ENCODE measurements around the gene CCDC86. TPM values are rescaled to one million over a fixed set of nuclear protein-coding genes. Genes with fewer than 3 reads are reported as not detected.

CCDC86 gene
- total RNA-seq, 1 donor from 2014 or later = 3.3 TPM

- no peaks in the 10 kb centered on the region for H3K36me3 ChIP-seq
- H3K79me2 ChIP-seq (ENCODE audit: low read depth) = no peaks in the 10 kb centered on the region
- H3K27ac Mint-ChIP-seq = no peak overlapping the region
- TF ChIP-seq EZH2 (IDR thresholded peaks at IDR 0.05) (no peak), EZH2phosphoT487 (IDR thresholded peaks at IDR 0.05) (no peak), CTCF (IDR thresholded peaks at IDR 0.05) (no peak)
- H3K27me3 Mint-ChIP-seq (ENCODE audit: insufficient read depth, low read depth) = peaks cover 2% of the 10 kb centered on the region
- no peak overlapping the region for H3K27ac ChIP-seq
- no peaks in the 10 kb centered on the region for H3K4me1 Mint-ChIP-seq
- H4K20me1 ChIP-seq (ENCODE audit: low read depth) = no peaks in the 10 kb centered on the region
- H3K9me3 Mint-ChIP-seq = no peaks in the 10 kb centered on the region
- H3K36me3 Mint-ChIP-seq = no peaks in the 10 kb centered on the region
- no peaks in the 10 kb centered on the region for H3F3A ChIP-seq (ENCODE audit: low read depth)
- H3K9ac ChIP-seq = no peak overlapping the region
- no peak overlapping the region for H2AFZ ChIP-seq (replicated peaks)
- H3K4me3 ChIP-seq = no peak overlapping the region
- DNase-seq (ENCODE audit: low spot score) = no peak
- H3K4me3 Mint-ChIP-seq = no peak overlapping the region
- no peaks in the 10 kb centered on the region for H3K4me1 ChIP-seq
- H3K27me3 ChIP-seq = no peaks in the 10 kb centered on the region
- no peaks in the 10 kb centered on the region for H3K9me3 ChIP-seq (ENCODE audit: low read depth)
- H3K4me2 ChIP-seq = no peak overlapping the region
These were observed 20.3 kb downstream of the CCDC86 start for GRCh38 chr11:60862171-60862570.

GRCh38 chr11:60863550-60864521, 21.9 kb downstream of the CCDC86 start:
- Histone ChIP-seq H3K9me3 (ENCODE audit: low read depth) (no peaks in the 10 kb centered on the region), H2AFZ (replicated peaks) (no peak overlapping the region), H3F3A (ENCODE audit: low read depth) (no peaks in the 10 kb centered on the region), H3K4me2 (no peak overlapping the region), H3K4me3 (no peak overlapping the region), H3K27me3 (no peaks in the 10 kb centered on the region), H3K4me1 (no peaks in the 10 kb centered on the region), H3K79me2 (ENCODE audit: low read depth) (no peaks in the 10 kb centered on the region), H4K20me1 (ENCODE audit: low read depth) (no peaks in the 10 kb centered on the region), H3K27ac (no peak overlapping the region), H3K36me3 (no peaks in the 10 kb centered on the region), H3K9ac (no peak overlapping the region)
- Mint-ChIP-seq H3K4me3 (no peak overlapping the region), H3K27ac (no peak overlapping the region), H3K4me1 (no peaks in the 10 kb centered on the region), H3K27me3 (ENCODE audit: insufficient read depth, low read depth) (peaks cover 2% of the 10 kb centered on the region), H3K36me3 (no peaks in the 10 kb centered on the region), H3K9me3 (no peaks in the 10 kb centered on the region)
- no peak for TF ChIP-seq CTCF (IDR thresholded peaks at IDR 0.05)
- TF ChIP-seq EZH2 (IDR thresholded peaks at IDR 0.05) = no peak
- TF ChIP-seq EZH2phosphoT487 (IDR thresholded peaks at IDR 0.05) = no peak
- no peak for DNase-seq (ENCODE audit: low spot score)

- H3K4me1 Mint-ChIP-seq = no peaks in the 10 kb centered on the region
- Histone ChIP-seq H3K27ac (no peak overlapping the region), H3K4me2 (no peak overlapping the region), H3K79me2 (ENCODE audit: low read depth) (no peaks in the 10 kb centered on the region), H3K9ac (no peak overlapping the region), H3K4me1 (no peaks in the 10 kb centered on the region), H2AFZ (replicated peaks) (no peak overlapping the region), H3K27me3 (no peaks in the 10 kb centered on the region), H3K36me3 (no peaks in the 10 kb centered on the region), H3K9me3 (ENCODE audit: low read depth) (no peaks in the 10 kb centered on the region), H3K4me3 (no peak overlapping the region), H4K20me1 (ENCODE audit: low read depth) (no peaks in the 10 kb centered on the region), H3F3A (ENCODE audit: low read depth) (no peaks in the 10 kb centered on the region)
- TF ChIP-seq EZH2 (IDR thresholded peaks at IDR 0.05) (no peak), EZH2phosphoT487 (IDR thresholded peaks at IDR 0.05) (no peak), CTCF (IDR thresholded peaks at IDR 0.05) (no peak)
- no peaks in the 10 kb centered on the region for H3K27me3 Mint-ChIP-seq (ENCODE audit: insufficient read depth, low read depth)
- no peak for DNase-seq (ENCODE audit: low spot score)
- no peak overlapping the region for H3K27ac Mint-ChIP-seq
- H3K4me3 Mint-ChIP-seq = no peak overlapping the region
- H3K9me3 Mint-ChIP-seq = no peaks in the 10 kb centered on the region
- H3K36me3 Mint-ChIP-seq = no peaks in the 10 kb centered on the region
These were observed 23.1 kb downstream of the CCDC86 start for GRCh38 chr11:60864856-60865513.
